Pancreas (tissue), 10 donors: ENCODE results near the gene LHPP. TPM values are rescaled to one million over a fixed set of nuclear protein-coding genes. Genes with fewer than 3 reads are reported as not detected.
"Not testable (repeated sequence)": the region's sequence is repeated elsewhere in the genome, so short reads cannot be mapped to it uniquely, and the experiment has no call there.

Experiments
- ATAC-seq, 4 donors: fragments of 200-7000 bp; cut with Tn5 transposase; one replicate each; pipeline versions ENCODE4 v1.8.0 to v1.9.1; 2020; ENCODE audit warnings: mild to moderate bottlenecking in 4 of 4, moderate library complexity in 4 of 4
- DNase-seq, 6 donors: peaks; one replicate each; pipeline ENCODE4 v3.0.0-alpha.2; 2020
- FAIRE-seq: peaks from 2 replicates; lab custom pipeline; 2012; peaks lifted over from hg19 to GRCh38; lab: Jason Lieb, UNC
- H3K27ac ChIP-seq, 4 donors: fragments of 200-600 bp; sonication (generic); 1 replicate in 3 of 4; 2 replicates in 1 of 4; pipeline versions ENCODE4 v1.5.0 to v1.8.0; 2020
- H3K27me3 ChIP-seq, 4 donors: fragments of 200-600 bp; one replicate each; pipeline ENCODE4 v1.8.0; 2021
- H3K36me3 ChIP-seq, 3 donors: fragments of 200-600 bp; sonication (generic) in 1 of 3; one replicate each; pipeline versions ENCODE4 v1.5.0 to v1.8.0; 2020 to 2021
- H3K4me1 ChIP-seq, 3 donors: fragments of 200-600 bp; one replicate each; pipeline ENCODE4 v1.8.0; 2021
- H3K4me3 ChIP-seq, 4 donors: fragments of 200-600 bp; sonication (generic) in 2 of 4; one replicate each; pipeline versions ENCODE4 v1.5.0 to v1.8.0; 2020 to 2021
- H3K9me3 ChIP-seq, 4 donors: fragments of 200-600 bp; one replicate each; pipeline ENCODE4 v1.8.0; 2021
- WGBS, 2 donors: extraction: QIAGEN DNeasy Blood & Tissue Kit; methylation state at CpG; one replicate each; pipeline ENCODE4 v1.1.7; 2013; 5-methylcytosine and 5-hydroxymethylcytosine counted together
- intact Hi-C, 3 donors: fragments of 100-400 bp; cut with DNase I; formaldehyde crosslinking; loops; one replicate each; pipeline versions ENCODE4 v1.11.1 to v1.14.2; 2022
- polyA plus RNA-seq, 2 donors: library from polyadenylated mRNA; stranded (reverse); fragments of 200-250 nt; gene quantifications; one replicate each; pipeline ENCODE4 v1.2.3, GENCODE V29; 2013
- total RNA-seq, 6 donors: library from RNA; stranded (reverse); fragmentation: NEBNext Ultra II Directional in 4 of 6; extraction: Animal tissue kit (Norgen Biotek cat#: 25700) in 4 of 6; gene quantifications; one replicate each; pipeline versions ENCODE4 v1.2.1 to v1.2.4, GENCODE V29; 2021 to 2023
- TF ChIP-seq, protein P1 (sequence below), 4 donors: fragments of 200-600 bp; sonication (generic) in 3 of 4; IDR thresholded peaks; one replicate each; pipeline versions ENCODE4 v1.5.0 to v1.8.0; 2021; ENCODE audit warnings: antibody characterized with exemption in 4 of 4
- donor health status: healthy with polysubstance abuse.
- donor health status: DM: no; HTN: no; CAD: no; lungs with moderate emphysema.
- donor health status: DM: no; HTN: no; CAD: no.
- donor health status: control.
- donor health status: control.
- donor health status: Bipolar disorder and iron deficiency.
- donor health status: DM: yes; HTN: yes; CAD: no.
- donor health status: DM: no; HTN: no; CAD: no.
- donor health status: DM: no; HTN: no; CAD: no.
- donor health status: DM: yes; HTN: yes; CAD: no.

The LHPP gene
- total and polyA plus RNA-seq, 8 donors: 5.3 to 10.8 (median 7.8) TPM

- no peak overlapping the region for H3K27ac ChIP-seq
- intact Hi-C loops: no loop called here
- ATAC-seq (no peak), FAIRE-seq (no peak), DNase-seq (peak in 1 of 6 donors; percentile 9)
- no peaks in the 10 kb centered on the region for H3K4me1 ChIP-seq
- TF ChIP-seq, protein P1, sequence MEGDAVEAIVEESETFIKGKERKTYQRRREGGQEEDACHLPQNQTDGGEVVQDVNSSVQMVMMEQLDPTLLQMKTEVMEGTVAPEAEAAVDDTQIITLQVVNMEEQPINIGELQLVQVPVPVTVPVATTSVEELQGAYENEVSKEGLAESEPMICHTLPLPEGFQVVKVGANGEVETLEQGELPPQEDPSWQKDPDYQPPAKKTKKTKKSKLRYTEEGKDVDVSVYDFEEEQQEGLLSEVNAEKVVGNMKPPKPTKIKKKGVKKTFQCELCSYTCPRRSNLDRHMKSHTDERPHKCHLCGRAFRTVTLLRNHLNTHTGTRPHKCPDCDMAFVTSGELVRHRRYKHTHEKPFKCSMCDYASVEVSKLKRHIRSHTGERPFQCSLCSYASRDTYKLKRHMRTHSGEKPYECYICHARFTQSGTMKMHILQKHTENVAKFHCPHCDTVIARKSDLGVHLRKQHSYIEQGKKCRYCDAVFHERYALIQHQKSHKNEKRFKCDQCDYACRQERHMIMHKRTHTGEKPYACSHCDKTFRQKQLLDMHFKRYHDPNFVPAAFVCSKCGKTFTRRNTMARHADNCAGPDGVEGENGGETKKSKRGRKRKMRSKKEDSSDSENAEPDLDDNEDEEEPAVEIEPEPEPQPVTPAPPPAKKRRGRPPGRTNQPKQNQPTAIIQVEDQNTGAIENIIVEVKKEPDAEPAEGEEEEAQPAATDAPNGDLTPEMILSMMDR (IDR thresholded peaks at IDR 0.05): no peak
- no peak overlapping the region for H3K4me3 ChIP-seq
- WGBS, 2 donors: 85 to 90% methylated on average over 11 of the region's 11 CpGs
- H3K36me3 ChIP-seq: no peaks in the 10 kb centered on the region
- H3K9me3 ChIP-seq: no peaks in the 10 kb centered on the region
- H3K27me3 ChIP-seq: no peaks in the 10 kb centered on the region
These were observed 148.1 kb downstream of the LHPP start for GRCh38 chr10:124609698-124610097.

- DNase-seq: peak in 1 of 6 donors; percentile 42
- H3K27me3 ChIP-seq, H3K36me3 ChIP-seq, ATAC-seq, H3K4me1 ChIP-seq, H3K27ac ChIP-seq, H3K4me3 ChIP-seq, H3K9me3 ChIP-seq, intact Hi-C loops, FAIRE-seq: not testable (repeated sequence)
- WGBS, 2 donors: 93 to 96% methylated on average over 13 to 19 of the region's 19 CpGs
These were observed 148.6 kb downstream of the LHPP start for GRCh38 chr10:124610186-124610585.

DNA sequence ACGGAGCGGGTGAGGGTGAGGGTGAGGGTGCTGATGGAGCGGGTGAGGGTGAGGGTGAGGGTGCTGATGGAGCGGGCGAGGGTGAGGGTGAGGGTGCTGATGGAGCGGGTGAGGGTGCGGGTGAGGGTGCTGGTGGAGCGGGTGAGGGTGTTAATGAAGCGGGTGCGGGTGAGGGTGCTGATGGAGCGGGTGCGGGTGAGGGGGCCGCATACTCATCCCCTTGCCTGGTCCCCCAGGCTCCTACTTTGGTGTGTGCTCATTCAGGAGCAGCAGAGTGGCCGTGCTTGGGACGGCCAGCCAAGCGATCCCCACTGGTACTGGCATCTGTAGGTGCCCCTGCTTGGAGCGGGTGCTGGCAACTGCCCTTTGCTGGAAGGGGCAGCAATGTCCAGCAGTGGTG, 149.2 kb downstream of the LHPP start:
- FAIRE-seq, intact Hi-C loops, ATAC-seq, H3K9me3 ChIP-seq, H3K4me1 ChIP-seq, H3K4me3 ChIP-seq, H3K27me3 ChIP-seq, H3K27ac ChIP-seq, H3K36me3 ChIP-seq: not testable (repeated sequence)
- DNase-seq: peak in 1 of 6 donors; percentile 53
- WGBS, 2 donors: 89 to 94% methylated on average over 12 to 17 of the region's 17 CpGs

GRCh38 chr10:124611738-124612137, 150.1 kb downstream of the LHPP start:
- no peaks in the 10 kb centered on the region for H3K36me3 ChIP-seq
- H3K9me3 ChIP-seq: no peaks in the 10 kb centered on the region
- peak in 2 of 4 donors; percentile 9 to 30 for ATAC-seq
- DNase-seq: peak in 1 of 6 donors; percentile 64
- no peak for FAIRE-seq
- no peak overlapping the region for H3K4me3 ChIP-seq
- TF ChIP-seq, protein P1 (IDR thresholded peaks at IDR 0.05): no peak
- H3K27ac ChIP-seq: no peak overlapping the region
- no peaks in the 10 kb centered on the region for H3K27me3 ChIP-seq
- intact Hi-C loops: no loop called here
- H3K4me1 ChIP-seq: no peaks in the 10 kb centered on the region
- WGBS, 2 donors: 89 to 93% methylated on average over 11 of the region's 11 CpGs

DNA sequence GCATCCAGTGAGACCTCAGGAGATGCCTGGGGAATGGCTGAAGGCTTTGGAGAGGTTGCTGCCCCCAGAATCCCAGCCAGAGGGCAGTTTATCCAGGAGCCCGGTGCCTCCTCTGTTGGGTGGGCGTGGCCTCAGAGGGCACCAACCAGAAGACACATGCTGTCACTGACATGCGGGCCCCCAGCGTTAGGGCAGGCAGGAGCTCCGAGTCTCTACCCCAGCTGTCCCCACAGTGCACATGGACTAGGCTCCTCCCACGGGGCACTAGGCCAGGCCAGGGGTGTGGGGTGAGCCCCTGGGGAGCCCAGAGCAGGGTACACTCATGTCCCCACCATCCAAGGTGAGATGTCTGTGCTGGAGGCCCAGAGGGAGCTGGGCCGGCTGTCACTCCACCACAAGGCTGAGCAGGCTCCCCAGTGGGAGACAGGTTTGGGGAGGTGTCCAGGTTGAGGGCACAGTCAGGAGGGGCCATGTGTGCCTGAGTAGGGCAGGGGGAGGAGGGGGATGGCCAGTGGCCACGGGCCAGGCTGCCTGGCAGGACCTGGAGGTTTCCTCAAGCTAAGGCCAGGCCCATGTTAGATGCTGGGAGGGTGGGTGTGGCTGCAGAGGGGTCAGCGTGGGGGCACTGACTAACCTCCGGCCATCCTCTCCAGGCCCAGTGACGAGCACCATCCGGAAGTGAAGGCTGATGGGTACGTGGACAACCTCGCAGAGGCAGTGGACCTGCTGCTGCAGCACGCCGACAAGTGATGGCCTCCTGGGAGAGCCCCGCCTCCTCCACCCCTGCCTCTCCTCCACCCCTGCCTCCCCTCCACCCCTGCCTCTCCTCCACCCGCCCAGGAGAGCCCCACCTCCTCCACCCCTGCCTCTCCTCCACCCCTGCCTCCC, 151.2 kb downstream of the LHPP start:
- no peaks in the 10 kb centered on the region for H3K36me3 ChIP-seq
- DNase-seq (peak in 1 of 6 donors; percentile 57), FAIRE-seq (no peak), ATAC-seq (peak; percentile 19 to 37 (median 33))
- H3K4me1 ChIP-seq: no peaks in the 10 kb centered on the region
- intact Hi-C loops: no loop called here
- no peak overlapping the region for H3K4me3 ChIP-seq
- TF ChIP-seq, protein P1 (IDR thresholded peaks at IDR 0.05): no peak
- H3K27ac ChIP-seq: no peak overlapping the region
- 56 to 65% methylated on average over 17 to 18 of the region's 18 CpGs for WGBS, 2 donors
- H3K27me3 ChIP-seq: no peaks in the 10 kb centered on the region
- H3K9me3 ChIP-seq: no peaks in the 10 kb centered on the region
